Stomach (tissue), 9 donors: ENCODE data around the gene EEFSEC. TPM values are rescaled to one million over a fixed set of nuclear protein-coding genes. Genes with fewer than 3 reads are reported as not detected.

Experiments
- DNase-seq, 2 donors: peaks; one replicate each; pipeline versions ENCODE4 v3.0.0 to v3.0.0-alpha.2; 2013 to 2019
- H3K27ac ChIP-seq, 5 donors: fragments of 200-600 bp in 4 of 5; sonication (generic) in 4 of 5; one replicate each; pipeline ENCODE4 v1.5.1; 2013 to 2019; ENCODE audit warnings: mild to moderate bottlenecking in 1 of 5, moderate library complexity in 1 of 5
- H3K27me3 ChIP-seq, 3 donors: fragments of 200-600 bp; sonication (generic); one replicate each; pipeline ENCODE4 v1.5.1; 2017 to 2019; ENCODE audit warnings: mixed run types in 1 of 3
- H3K36me3 ChIP-seq, 4 donors: fragments of 200-600 bp; sonication (generic); 1 replicate in 3 of 4; 2 replicates in 1 of 4; pipeline ENCODE4 v1.5.1; 2016 to 2019
- H3K4me1 ChIP-seq, 4 donors: fragments of 200-600 bp; sonication (generic); one replicate each; pipeline ENCODE4 v1.5.1; 2016 to 2019
- H3K4me3 ChIP-seq, 4 donors: fragments of 200-600 bp; sonication (generic) in 3 of 4; one replicate each; pipeline ENCODE4 v1.5.1; 2016 to 2019; ENCODE audit warnings: mild to moderate bottlenecking in 1 of 4
- H3K9me3 ChIP-seq, 4 donors: fragments of 200-600 bp; sonication (generic); one replicate each; pipeline ENCODE4 v1.5.1; 2016 to 2019
- EP300 ChIP-seq: sonication (generic); formaldehyde crosslinking; IDR thresholded peaks from one replicate; pipeline ENCODE4 v1.6.1; 2017; ENCODE audit warnings: antibody characterized with exemption
- POLR2A ChIP-seq, 4 donors: fragments of 450-650 bp; IDR thresholded peaks; one replicate each; pipeline ENCODE4 v1.6.1; 2016; ENCODE audit warnings: antibody characterized with exemption in 4 of 4, control low read depth in 2 of 4, mild to moderate bottlenecking in 1 of 4, moderate library complexity in 1 of 4
- POLR2AphosphoS5 ChIP-seq, 3 donors: sonication (generic); formaldehyde crosslinking; IDR thresholded peaks; one replicate each; pipeline ENCODE4 v1.6.1; 2016; ENCODE audit warnings: antibody characterized with exemption in 3 of 3
- WGBS, 5 donors: extraction: QIAGEN DNeasy Blood & Tissue Kit in 3 of 5; methylation state at CpG; one replicate each; pipeline versions ENCODE4 v1.1.5 to v1.1.7; 2013 to 2018; 5-methylcytosine and 5-hydroxymethylcytosine counted together
- intact Hi-C: fragments of 100-400 bp; cut with DNase I; formaldehyde crosslinking; loops from one replicate; pipeline ENCODE4 v1.15.1; 2023; ENCODE audit warnings: low total_unique reads
- polyA plus RNA-seq, 3 donors: library from polyadenylated mRNA; stranded (reverse); fragments of 200-250 nt; gene quantifications; one replicate each; pipeline ENCODE4 v1.2.3, GENCODE V29; 2013
- total RNA-seq, 5 donors: library from RNA; depleted of rRNA; stranded (reverse); fragments of >200 nt; gene quantifications; one replicate each; pipeline versions ENCODE4 v1.1.0 to v1.2.3, GENCODE V29; 2014 to 2016
- TF ChIP-seq, protein P1 (sequence below), 7 experiments: fragments of 450-650 bp in 4 of 7; fragments of 200-600 bp in 3 of 7; sonication (generic) in 3 of 7; IDR thresholded peaks; one replicate each; pipeline ENCODE4 v1.5.1; 2016 to 2019; ENCODE audit warnings: antibody characterized with exemption in 7 of 7, control low read depth in 2 of 7, mild to moderate bottlenecking in 1 of 7
- donor health status: healthy with polysubstance abuse.
- donor health status: Bipolar disorder and iron deficiency.
- donor health status: healthy.

EEFSEC gene
- total and polyA plus RNA-seq, 8 donors: 5.0 to 39.1 (median 13.2) TPM

DNA sequence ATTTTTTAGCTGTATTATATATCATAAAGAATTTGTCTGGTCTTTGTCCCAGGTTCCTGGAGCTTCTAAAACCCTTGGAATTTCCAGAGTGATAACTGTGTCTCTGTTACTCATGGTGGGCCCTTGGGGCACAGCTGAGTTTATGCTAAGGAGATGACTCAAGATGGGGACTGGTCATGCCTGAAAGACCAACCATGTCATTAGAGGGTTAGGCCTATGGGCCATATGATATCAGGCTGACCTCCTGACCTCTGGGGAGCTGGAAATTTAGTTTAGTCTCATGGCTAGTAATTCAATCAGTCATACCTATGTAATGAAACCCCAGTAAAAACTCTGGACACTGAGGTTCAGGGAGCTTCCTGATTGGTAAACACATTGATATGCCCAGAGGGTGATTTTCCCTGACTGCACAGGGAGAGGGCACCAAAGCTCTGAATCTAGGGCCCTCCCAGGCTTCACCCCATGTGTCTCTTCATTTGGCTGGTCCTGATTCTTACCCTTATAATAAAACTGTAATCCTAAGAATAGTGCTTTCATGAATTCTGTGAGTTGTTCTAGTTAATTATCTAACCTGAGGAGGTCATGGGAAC lies 69.6 kb downstream of the EEFSEC start:
- TF ChIP-seq, protein P1, sequence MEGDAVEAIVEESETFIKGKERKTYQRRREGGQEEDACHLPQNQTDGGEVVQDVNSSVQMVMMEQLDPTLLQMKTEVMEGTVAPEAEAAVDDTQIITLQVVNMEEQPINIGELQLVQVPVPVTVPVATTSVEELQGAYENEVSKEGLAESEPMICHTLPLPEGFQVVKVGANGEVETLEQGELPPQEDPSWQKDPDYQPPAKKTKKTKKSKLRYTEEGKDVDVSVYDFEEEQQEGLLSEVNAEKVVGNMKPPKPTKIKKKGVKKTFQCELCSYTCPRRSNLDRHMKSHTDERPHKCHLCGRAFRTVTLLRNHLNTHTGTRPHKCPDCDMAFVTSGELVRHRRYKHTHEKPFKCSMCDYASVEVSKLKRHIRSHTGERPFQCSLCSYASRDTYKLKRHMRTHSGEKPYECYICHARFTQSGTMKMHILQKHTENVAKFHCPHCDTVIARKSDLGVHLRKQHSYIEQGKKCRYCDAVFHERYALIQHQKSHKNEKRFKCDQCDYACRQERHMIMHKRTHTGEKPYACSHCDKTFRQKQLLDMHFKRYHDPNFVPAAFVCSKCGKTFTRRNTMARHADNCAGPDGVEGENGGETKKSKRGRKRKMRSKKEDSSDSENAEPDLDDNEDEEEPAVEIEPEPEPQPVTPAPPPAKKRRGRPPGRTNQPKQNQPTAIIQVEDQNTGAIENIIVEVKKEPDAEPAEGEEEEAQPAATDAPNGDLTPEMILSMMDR (IDR thresholded peaks at IDR 0.05): no peak
- TF ChIP-seq POLR2AphosphoS5 (IDR thresholded peaks at IDR 0.05): no peak
- no peak for TF ChIP-seq POLR2A (IDR thresholded peaks at IDR 0.05)
- TF ChIP-seq EP300: no peak
- Histone ChIP-seq H3K4me3 (no peak overlapping the region), H3K4me1 (peaks cover 0 to 5% (median 0%) of the 10 kb centered on the region in 4 donors), H3K27ac (no peak overlapping the region), H3K9me3 (peaks cover 0 to 13% (median 8%) of the 10 kb centered on the region in 4 donors), H3K36me3 (no peaks in the 10 kb centered on the region), H3K27me3 (no peaks in the 10 kb centered on the region)
- DNase-seq: no peak
- intact Hi-C loops: no loop called here

DNA sequence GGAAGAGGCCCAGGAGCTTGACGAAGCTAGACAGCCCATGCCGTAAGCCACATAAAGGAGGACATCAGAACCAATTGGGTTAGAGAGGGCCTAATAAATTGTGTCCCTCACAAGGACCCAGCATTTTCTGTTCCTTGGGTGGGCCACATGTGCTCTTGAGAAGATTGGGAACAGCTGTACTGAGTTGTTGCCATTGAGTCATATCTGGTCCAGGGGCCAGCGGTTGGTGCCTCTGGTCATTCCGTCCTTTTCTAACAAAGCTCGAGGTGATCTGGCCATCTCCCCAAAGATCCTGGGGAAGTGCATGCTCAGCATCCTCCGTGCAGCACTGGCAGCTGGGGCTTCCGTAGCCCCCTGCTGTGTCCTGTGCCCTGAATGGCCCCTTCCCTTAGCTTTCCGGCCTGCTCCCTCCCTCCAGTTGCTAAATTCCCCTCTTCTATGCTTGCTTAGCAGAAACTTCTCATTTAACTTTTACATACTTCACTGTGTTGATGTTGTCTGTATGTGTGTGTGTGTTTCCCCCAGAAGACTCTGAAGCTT lies 73.0 kb downstream of the EEFSEC start:
- Histone ChIP-seq H3K4me1 (peaks cover 0 to 12% (median 3%) of the 10 kb centered on the region in 4 donors), H3K9me3 (peaks cover 0 to 13% (median 8%) of the 10 kb centered on the region in 4 donors), H3K27ac (no peak overlapping the region), H3K27me3 (no peaks in the 10 kb centered on the region), H3K36me3 (no peaks in the 10 kb centered on the region), H3K4me3 (no peak overlapping the region)
- no peak for DNase-seq
- TF ChIP-seq POLR2A (IDR thresholded peaks at IDR 0.05): no peak
- no peak for TF ChIP-seq EP300
- TF ChIP-seq, protein P1 (IDR thresholded peaks at IDR 0.05): no peak
- TF ChIP-seq POLR2AphosphoS5 (IDR thresholded peaks at IDR 0.05): no peak
- WGBS, 5 donors: 67 to 88% (median 79%) methylated on average over 8 of the region's 8 CpGs
- intact Hi-C loops: no loop called here

DNA sequence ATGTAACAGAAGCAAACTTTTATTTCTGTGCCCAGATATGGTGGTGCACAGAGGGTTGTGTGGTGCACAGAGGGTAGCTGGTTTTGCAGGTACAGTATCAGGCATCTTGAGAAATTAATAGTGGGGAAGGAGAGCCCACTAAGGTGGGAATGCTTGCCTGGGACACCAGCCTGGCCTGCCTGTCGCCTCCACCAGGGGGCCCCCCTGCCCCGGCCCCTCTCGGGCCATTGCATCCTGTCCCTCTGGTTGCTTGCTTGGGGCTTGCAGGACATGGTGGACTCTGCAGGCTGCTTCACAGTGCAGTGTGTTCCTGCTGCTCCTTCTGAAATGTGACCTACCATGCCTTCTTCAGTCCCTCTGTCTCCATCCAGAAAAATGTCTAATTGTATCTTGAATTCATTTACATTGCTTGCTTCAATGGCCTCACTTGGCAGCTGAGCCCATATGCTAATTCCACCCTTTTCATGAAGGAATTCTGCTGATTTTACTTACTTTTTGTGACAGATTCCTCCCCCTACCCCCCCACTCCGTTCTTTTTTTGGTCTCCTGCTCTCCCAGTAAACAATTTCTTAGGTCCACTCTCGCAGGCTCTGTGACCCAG lies 73.6 kb downstream of the EEFSEC start:
- no peak overlapping the region for H3K4me3 ChIP-seq
- intact Hi-C loops: no loop called here
- WGBS, 5 donors: 64 to 76% (median 69%) methylated on average over 3 to 5 of the region's 5 CpGs

DNA sequence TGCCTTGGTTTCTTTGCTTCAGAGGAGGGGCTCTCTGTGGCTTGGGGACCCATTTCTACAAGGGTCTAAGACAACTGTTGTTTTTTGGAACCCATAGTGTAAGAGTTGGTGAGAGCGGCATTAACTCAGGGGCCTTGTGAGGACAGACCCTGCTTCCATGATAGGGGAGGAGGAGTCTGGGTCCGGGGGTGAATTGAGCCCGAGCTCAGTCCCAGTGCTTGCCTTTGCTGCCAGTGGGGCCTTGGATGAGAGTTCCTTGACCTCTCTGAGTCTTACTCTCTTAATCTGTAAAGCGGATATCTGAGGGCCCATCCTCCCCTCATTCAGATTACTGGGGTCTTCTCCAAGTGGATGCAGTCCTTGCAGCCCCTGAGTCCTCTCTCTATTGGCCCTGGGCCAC lies 74.2 kb downstream of the EEFSEC start:
- Histone ChIP-seq H3K36me3 (no peaks in the 10 kb centered on the region), H3K27ac (no peak overlapping the region), H3K4me3 (no peak overlapping the region), H3K27me3 (no peaks in the 10 kb centered on the region), H3K9me3 (peaks cover 0 to 9% (median 8%) of the 10 kb centered on the region in 4 donors), H3K4me1 (peaks cover 0 to 24% (median 10%) of the 10 kb centered on the region in 4 donors)
- 90 to 100% (median 96%) methylated on average over 2 to 4 of the region's 4 CpGs for WGBS, 5 donors
- intact Hi-C loops: no loop called here
- DNase-seq: no peak
- TF ChIP-seq, protein P1 (IDR thresholded peaks at IDR 0.05): no peak
- no peak for TF ChIP-seq POLR2AphosphoS5 (IDR thresholded peaks at IDR 0.05)
- no peak for TF ChIP-seq POLR2A (IDR thresholded peaks at IDR 0.05)
- no peak for TF ChIP-seq EP300

More for the DNA sequence above, 73.6 kb downstream of the EEFSEC start:
- peak in 1 of 2 donors; percentile 52 for DNase-seq
- peaks cover 0 to 13% (median 8%) of the 10 kb centered on the region in 4 donors for H3K9me3 ChIP-seq
- H3K27me3 ChIP-seq: no peaks in the 10 kb centered on the region
- no peak overlapping the region for H3K27ac ChIP-seq
- no peaks in the 10 kb centered on the region for H3K36me3 ChIP-seq
- TF ChIP-seq, protein P1 (IDR thresholded peaks at IDR 0.05): peak in 5 of 7 experiments; percentile 11 to 55 (median 36)
- TF ChIP-seq EP300 (no peak), POLR2AphosphoS5 (IDR thresholded peaks at IDR 0.05) (no peak), POLR2A (IDR thresholded peaks at IDR 0.05) (no peak)
- H3K4me1 ChIP-seq: peaks cover 0 to 18% (median 7%) of the 10 kb centered on the region in 4 donors
